Activated T-cell treated with anti-CD3 and anti-CD28 coated beads for 24 hours (primary cell): ENCODE results near the gene METRN.

ENCODE experiments used
- DNase-seq: peaks from one replicate; pipeline ENCODE4 v3.0.0-alpha.2; 2020; ENCODE audit warnings: low read depth

METRN gene

GRCh38 chr16:723695-724094 is 8.8 kb downstream of the METRN start:
- no peak for DNase-seq

GRCh38 chr16:724188-725040 is 9.5 kb downstream of the METRN start:
- DNase-seq = no peak

GRCh38 chr16:725041-725376 is 10.1 kb downstream of the METRN start:
- DNase-seq = no peak

GRCh38 chr16:725463-726187 is 10.7 kb downstream of the METRN start:
- no peak for DNase-seq

- no peak for DNase-seq
These were observed 11.2 kb downstream of the METRN start for GRCh38 chr16:726188-726437.

- DNase-seq = peak; percentile 52
These were observed 11.7 kb downstream of the METRN start, which contains the start of the genes CCDC78 and HAGHL for GRCh38 chr16:726438-727290. TSS of gene CCDC78 (minus strand) at chr16:726443. CDS start at chr16:726367, 76 bp downstream. TSS of gene HAGHL (plus strand) at chr16:727106. CDS start at chr16:727510, 404 bp downstream.

- no peak for DNase-seq
These were observed 12.5 kb downstream of the METRN start for GRCh38 chr16:727291-727977.

GRCh38 chr16:728131-728889 is 13.4 kb downstream of the METRN start:
- DNase-seq = peak; percentile 49

GRCh38 chr16:728890-729744 is 14.2 kb downstream of the METRN start:
- DNase-seq = no peak

GRCh38 chr16:729768-730665 is 15.1 kb downstream of the METRN start:
- DNase-seq = no peak

- no peak for DNase-seq
These were observed 16.0 kb downstream of the METRN start for GRCh38 chr16:730666-731509.

- DNase-seq = no peak
These were observed 17.4 kb downstream of the METRN start for GRCh38 chr16:732332-732731.

- no peak for DNase-seq
These were observed 18.0 kb downstream of the METRN start for GRCh38 chr16:732936-733335.

- no peak for DNase-seq
These were observed 18.7 kb downstream of the METRN start for GRCh38 chr16:733382-734207.

GRCh38 chr16:734208-734980 is 19.5 kb downstream of the METRN start:
- DNase-seq = no peak
